H1 (cell line): ENCODE data around the gene OR6K6.

Source experiments
- CTCF ChIP-seq, 3 experiments: IDR thresholded peaks; 1 replicate in 2 of 3; 2 replicates in 1 of 3; pipeline versions ENCODE4 v1.5.1 to v1.6.1; 2011; ENCODE audit warnings: low read length in 3 of 3, mild to moderate bottlenecking in 3 of 3, inconsistent platforms in 2 of 3, low read depth in 1 of 3, moderate library complexity in 1 of 3; ENCODE audit not compliant: insufficient read depth in 1 of 3; ENCODE audit errors: control extremely low read depth in 1 of 3
- FOSL1 ChIP-seq: IDR thresholded peaks from 2 replicates; pipeline ENCODE4 v1.6.1; 2011; ENCODE audit warnings: mild to moderate bottlenecking, low read depth, low read length, moderate library complexity; ENCODE audit not compliant: insufficient read depth
- POLR2AphosphoS5 ChIP-seq: IDR thresholded peaks from 2 replicates; pipeline ENCODE4 v1.6.1; 2011; ENCODE audit warnings: low read depth, low read length
- RAD21 ChIP-seq, 2 experiments: IDR thresholded peaks in 1 of 2; conservative IDR thresholded peaks in 1 of 2; 2 replicates each; pipeline ENCODE4 v1.6.1; 2011; ENCODE audit warnings: low read depth in 2 of 2, low read length in 2 of 2, improper control_type of control experiment in 1 of 2, inconsistent platforms in 1 of 2, mild to moderate bottlenecking in 1 of 2, moderate library complexity in 1 of 2
- RXRA ChIP-seq: IDR thresholded peaks from 2 replicates; pipeline ENCODE4 v1.6.1; 2011; ENCODE audit warnings: low read depth, mild to moderate bottlenecking, low read length, moderate library complexity; ENCODE audit not compliant: insufficient read depth
- TF ChIP-seq, protein P1 (sequence below): IDR thresholded peaks from 2 replicates; pipeline ENCODE4 v1.6.1; 2012; ENCODE audit warnings: inconsistent platforms

GRCh38 chr1:158724442-158724841, 30.1 kb upstream of the OR6K6 start:
- TF ChIP-seq CTCF (IDR thresholded peaks at IDR 0.05; ENCODE audit: control extremely low read depth in 1 of 3, insufficient read depth in 1 of 3, low read depth in 1 of 3, low read length in 3 of 3) (no peak), RAD21 (IDR thresholded peaks at IDR 0.05 in 1 of 2, conservative IDR thresholded peaks at IDR 0.05 in 1 of 2; ENCODE audit: low read depth in 2 of 2, low read length in 2 of 2) (no peak), RXRA (no peak), POLR2AphosphoS5 (no peak), FOSL1 (no peak)
- TF ChIP-seq, protein P1, sequence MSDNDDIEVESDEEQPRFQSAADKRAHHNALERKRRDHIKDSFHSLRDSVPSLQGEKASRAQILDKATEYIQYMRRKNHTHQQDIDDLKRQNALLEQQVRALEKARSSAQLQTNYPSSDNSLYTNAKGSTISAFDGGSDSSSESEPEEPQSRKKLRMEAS = no peak
